Stimulated activated CD4-positive, alpha-beta T cell treated with anti-CD3 and anti-CD28 coated beads, Interleukin-4, amount 100 ng/mL, for 1 hour (primary cell): ENCODE data around the gene TWIST1.

ENCODE experiments used
- DNase-seq: peaks from one replicate; pipeline ENCODE4 v3.0.0-alpha.2; 2020

TWIST1 gene

GRCh38 chr7:19094598-19095352, 22.7 kb downstream of the TWIST1 start:
- no peak for DNase-seq

- no peak for DNase-seq
Observed at GRCh38 chr7:19094138-19094537, 23.3 kb downstream of the TWIST1 start.

GRCh38 chr7:19091550-19092200, 25.8 kb downstream of the TWIST1 start:
- DNase-seq, result no peak

DNA sequence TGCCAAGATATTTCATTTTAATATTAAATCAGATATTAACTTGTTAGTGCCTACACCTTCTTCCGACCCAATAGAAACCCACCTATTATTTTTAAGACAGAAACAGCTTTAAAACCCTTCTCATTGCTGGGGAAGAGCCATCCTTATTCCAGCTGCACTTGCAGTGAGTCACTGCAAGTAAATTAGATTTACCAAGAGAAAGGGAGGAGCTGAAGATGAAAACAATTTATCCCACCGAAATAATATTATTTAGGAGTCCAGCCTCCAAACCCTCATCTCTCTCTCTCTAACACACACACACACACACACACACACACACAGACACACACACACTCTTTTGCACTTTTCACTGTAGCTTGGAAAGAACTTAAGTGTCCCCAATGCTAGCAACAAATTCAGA, 26.9 kb downstream of the TWIST1 start:
- DNase-seq, result no peak

DNA sequence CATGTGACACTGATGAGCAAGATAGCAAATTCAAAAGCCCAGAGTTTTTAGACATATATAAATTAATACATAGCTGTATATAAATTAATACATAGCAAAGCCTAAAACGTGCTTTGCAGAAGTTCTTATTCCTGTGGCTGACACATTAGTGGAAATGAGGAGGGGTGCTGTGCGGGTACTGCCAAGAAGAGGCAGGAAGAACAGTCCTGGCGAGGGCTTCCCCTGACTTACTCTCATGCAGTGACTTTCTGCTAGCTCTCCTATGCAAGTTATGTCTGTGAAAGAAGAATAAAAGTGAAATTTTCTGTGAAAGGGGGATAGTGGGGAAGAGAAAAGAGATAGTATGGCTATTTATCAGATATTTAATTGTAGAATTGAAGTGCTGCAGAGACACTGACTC, 27.6 kb downstream of the TWIST1 start:
- DNase-seq, result no peak

GRCh38 chr7:19089378-19089777, 28.1 kb downstream of the TWIST1 start:
- no peak for DNase-seq

DNA sequence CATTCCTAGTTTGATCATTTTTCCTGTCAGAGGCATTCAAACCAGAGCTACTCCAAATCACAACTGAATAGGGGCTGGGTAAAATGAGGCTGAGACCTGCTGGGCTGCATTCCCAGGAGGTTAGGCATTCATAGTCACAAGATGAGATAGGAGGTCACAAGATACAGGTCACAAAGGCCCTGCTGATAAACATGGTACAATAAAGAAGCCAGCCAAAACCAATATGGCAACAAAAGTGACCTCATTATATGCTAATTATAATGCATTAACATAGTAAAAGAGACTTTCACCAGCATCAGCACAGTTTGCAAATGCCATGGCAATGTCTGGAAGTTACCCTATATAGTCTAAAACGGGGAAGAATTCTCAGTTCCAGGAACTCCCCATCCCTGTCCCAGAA, 37.3 kb downstream of the TWIST1 start:
- DNase-seq, result no peak

DNA sequence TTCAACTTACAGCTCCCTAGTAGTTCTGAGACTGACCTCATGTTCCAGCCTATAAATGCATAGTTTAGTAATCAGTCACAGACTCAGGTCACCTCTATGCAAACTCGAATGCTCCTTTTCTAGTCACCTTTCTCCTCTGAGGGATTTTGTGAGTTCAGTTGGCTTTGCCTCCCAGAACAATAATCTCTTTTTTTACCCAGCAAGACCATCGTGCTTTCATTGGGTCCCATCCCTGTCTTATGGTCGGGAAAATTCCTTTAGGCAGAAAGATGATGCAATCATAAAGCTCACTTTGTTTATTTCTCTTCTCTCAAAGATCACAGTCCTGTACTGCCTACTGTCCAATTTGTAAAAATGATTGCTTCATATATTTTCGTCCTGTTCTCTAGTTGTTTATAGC, 38.4 kb downstream of the TWIST1 start:
- no peak for DNase-seq

DNA sequence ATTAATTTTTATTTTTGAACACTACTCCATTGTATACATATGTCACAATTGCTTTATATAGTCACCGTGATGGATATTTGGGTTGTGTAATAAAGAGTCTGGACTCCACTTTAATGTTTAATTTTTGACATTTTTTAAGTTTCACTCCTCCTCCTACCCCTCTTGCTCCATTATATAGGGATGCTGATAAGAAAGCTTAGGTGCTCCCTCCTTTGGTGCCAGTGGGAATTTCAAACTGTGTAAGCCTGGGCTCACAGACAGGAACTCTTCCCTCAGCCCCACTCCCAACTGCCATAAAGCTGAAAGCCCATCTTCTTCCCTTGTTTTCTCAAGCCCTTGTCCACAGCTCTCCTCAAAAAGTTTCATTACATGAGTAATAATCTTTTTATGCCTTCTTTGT, 47.6 kb downstream of the TWIST1 start:
- DNase-seq, result no peak

GRCh38 chr7:19066170-19066569, 51.3 kb downstream of the TWIST1 start:
- DNase-seq, result no peak
